HUDEP-2 (cell line): Measurements from ENCODE around the gene ATG4D.

Source experiments
- DNase-seq, 76 experiments: peaks; one replicate each; lab custom pipeline; 2025; ENCODE audit not compliant: unreplicated experiment in 76 of 76; lab: John Stamatoyannopoulos, UW

The ATG4D gene

DNA sequence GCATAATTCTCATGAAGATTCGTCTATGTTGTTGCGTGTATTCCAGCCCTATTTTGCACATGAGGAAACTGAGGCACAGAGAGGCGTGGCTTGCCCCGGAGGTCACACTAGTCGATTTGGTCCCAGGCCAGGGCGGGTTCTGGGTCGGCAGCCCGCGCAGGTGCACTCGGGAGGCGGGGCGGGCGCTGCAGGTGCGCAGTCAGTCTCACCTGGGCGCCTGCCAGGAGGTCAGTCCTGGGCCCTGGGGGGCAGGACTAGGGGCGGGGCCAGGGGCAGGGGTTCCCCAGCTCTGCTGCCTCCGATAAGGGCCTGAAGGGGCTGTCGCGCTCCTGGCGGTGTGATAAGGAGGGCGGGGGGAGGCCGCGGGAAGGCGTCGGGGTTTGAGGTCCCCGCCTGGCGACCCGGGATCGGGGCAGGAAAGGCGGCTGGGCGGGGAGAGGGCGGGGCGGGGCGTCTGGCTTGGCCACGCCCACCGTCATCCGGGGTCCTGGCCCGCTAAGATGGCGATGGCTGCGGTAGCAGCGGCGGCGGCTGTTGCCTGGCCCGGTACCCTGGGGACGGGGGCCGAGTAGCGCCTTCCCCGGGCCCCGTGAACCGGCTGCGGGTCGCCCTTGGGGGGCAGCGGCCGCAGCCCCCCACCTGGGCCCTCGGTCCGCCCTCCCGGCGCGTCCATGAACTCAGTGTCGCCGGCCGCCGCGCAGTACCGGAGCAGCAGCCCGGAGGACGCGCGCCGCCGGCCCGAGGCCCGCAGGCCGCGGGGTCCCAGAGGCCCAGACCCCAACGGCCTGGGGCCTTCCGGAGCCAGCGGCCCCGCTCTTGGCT is at the start of gene ATG4D:
TSS of gene ATG4D (plus strand) at position 485 of the 822 bp plus-strand sequence. CDS start at position 672, 187 bp downstream.
- DNase-seq, result peak in 75 of 76 experiments; percentile 82 to 100 (median 99)

GRCh38 chr19:10497371-10497770 is 46.3 kb upstream of the ATG4D start:
- no peak for DNase-seq

GRCh38 chr19:10499550-10500246 is 44.0 kb upstream of the ATG4D start:
- DNase-seq, result peak in 5 of 76 experiments; percentile 12 to 25 (median 16)

- DNase-seq, result no peak
These were observed 43.5 kb upstream of the ATG4D start for GRCh38 chr19:10500247-10500592.

DNA sequence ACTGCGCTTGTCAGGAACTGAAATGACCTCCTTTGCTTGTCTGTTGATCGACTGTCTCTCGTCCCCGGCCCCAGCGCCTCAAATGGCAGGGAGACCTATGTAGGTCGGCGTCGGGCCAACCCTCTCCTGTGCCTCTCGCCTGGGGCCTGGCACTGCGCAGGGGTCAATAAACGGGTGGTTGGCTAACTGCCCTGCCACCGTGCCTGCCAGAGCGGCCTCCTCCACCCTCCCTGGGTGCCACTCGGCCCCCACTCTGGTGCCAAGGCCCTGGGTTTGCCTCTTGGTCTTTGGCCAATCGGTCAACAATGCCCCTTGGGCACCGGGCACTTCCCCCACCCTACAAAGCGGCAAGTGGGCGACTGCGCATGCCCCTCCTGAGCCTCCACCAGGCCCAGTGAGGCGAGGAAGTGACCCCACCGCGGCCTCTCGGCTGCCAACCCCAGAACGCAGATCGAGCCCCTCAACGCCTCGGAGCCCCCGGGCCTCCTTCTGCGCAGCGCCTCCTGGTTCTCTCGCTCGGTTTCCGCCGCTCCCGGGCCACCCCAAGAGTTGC is 41.7 kb upstream of the ATG4D start:
- DNase-seq, result peak in 66 of 76 experiments; percentile 24 to 94 (median 65)

DNA sequence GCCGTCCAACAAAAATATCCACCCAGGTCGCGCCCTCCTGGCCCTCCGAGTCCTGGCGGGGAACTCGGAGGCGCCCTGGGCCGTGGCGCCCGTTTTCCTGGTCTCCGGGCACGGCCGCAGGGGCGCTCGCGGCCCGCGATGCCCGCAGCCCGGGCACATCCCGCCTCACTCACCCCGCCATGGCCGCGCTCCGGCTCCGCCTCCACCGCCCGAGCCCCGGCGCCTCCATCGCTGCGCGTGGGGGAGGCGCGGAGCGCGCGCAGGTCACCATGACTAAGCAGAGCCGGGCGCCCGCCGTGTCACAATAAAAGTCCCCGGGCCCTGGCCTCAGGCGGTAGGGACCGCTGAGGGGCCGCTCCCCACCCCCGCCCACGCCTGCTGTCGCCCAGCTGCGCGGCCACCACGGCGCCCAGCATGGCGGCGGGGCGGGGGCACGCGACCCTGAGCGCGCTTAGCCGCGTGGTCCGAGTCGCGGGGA is 41.1 kb upstream of the ATG4D start:
- DNase-seq, result peak in 74 of 76 experiments; percentile 73 to 99 (median 96)

- peak in 62 of 76 experiments; percentile 27 to 97 (median 58) for DNase-seq
These were observed 40.5 kb upstream of the ATG4D start, which contains the start of gene KEAP1 for GRCh38 chr19:10503002-10503789. Gene KEAP1, minus strand, starts transcription at chr19:10503356. Its CDS starts 3,323 bp downstream, at chr19:10500033.

- peak in 70 of 76 experiments; percentile 33 to 90 (median 72) for DNase-seq
These were observed 38.0 kb upstream of the ATG4D start for GRCh38 chr19:10505583-10506229.

GRCh38 chr19:10508036-10508435 is 35.7 kb upstream of the ATG4D start:
- DNase-seq, result no peak

- no peak for DNase-seq
These were observed 35.0 kb upstream of the ATG4D start for GRCh38 chr19:10508707-10509106.

GRCh38 chr19:10510301-10510802 is 33.4 kb upstream of the ATG4D start:
- peak in 26 of 76 experiments; percentile 10 to 51 (median 29) for DNase-seq

DNA sequence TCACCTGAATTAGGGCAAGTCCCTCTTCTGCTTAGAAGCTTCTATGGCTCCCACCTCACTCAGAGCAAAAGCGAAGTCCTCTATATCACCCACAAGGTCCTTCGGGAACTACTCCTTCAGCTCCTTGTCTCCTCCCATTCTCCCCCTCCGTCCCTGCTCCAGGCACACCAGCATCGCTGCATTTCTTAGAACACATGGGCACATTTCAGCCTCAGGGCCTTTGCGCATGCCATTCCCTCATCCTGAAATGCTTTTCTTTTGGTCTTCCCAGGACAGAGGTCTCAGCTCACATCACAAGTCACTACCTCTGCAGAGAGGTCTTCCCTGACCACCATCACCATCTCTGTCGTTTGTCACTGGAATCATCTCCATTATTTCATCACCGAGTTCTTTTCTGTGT is 30.5 kb upstream of the ATG4D start:
- DNase-seq, result no peak

DNA sequence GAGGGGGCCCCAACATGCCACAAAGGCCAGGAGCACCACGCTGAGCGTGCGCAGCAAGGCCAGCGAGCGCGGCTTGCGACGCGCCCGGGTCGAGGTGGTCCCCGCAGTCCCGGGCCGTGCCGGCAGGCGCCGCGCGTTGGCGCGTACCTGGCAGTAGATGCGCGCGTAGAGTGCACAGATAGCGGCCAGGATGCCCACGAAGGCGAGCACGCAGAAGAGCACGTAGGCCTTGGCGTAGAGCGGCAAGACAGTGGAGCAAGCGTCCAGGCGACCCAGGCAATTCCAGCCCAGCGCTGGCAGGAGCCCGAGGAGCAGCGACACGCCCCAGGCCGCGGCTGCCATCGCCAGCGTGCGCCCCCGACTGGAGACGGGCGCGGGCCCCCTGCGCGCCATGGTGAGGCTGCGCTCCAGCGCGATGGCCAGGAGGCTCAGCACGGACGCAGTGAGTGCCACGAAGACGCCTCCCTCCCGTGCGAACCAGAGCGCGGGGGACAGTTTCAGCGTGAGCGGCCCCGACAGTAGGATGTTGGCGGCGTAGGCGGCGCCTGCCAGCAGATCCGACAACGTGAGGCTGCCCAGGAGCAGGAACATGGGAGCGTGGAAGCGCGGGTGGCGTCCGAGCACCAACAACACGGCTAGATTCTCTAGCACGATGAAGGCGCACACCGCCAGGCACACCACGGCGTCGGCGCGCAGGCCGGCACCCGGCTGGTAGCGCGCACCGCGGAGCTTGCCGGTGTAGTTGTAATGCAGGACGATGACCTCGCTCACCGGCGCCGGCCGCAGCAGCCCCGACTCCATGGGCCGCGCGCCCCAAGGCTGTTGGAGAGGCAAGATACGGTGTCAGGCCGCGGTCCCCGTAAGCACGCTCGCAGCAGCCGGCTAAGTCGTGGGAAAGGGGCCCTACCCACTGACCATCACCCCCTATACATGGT is 29.2 kb upstream of the ATG4D start:
- DNase-seq, result peak in 1 of 76 experiments; percentile 12

GRCh38 chr19:10516064-10516385 is 27.7 kb upstream of the ATG4D start:
- no peak for DNase-seq

DNA sequence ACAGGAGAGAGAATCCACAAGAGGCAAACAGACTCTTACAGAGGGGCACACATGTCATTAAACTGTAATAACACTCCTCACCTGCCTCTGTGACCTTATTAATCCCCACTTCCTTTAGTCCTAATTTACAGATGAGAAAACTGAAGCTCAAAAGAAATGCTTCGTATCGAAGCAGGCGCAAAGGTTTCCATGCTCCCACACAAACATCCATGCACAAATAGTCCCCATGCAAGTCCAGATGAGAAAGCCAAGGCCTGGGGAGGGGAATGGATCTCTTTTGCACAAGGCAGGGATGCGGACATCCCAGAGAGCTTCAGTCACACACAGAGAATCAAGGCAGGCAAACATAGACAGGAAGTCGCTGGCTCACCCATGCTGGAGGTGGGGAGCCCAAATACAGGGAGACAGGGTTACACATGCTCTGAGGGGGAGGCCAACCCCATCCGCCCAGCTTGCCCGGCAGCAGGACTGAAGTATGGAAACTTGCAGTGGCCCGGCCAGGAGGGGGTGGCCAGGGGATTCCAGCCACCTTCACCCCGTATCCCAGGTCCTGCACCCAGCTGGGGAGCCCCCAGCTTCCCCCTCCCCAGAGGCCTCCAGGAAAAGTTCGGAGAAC is 26.9 kb upstream of the ATG4D start:
- no peak for DNase-seq

- DNase-seq, result no peak
These were observed 26.3 kb upstream of the ATG4D start, which contains the start of gene S1PR5 for GRCh38 chr19:10517361-10517759. Gene S1PR5, minus strand, starts transcription at chr19:10517447. Its CDS starts 2,436 bp downstream, at chr19:10515011.

DNA sequence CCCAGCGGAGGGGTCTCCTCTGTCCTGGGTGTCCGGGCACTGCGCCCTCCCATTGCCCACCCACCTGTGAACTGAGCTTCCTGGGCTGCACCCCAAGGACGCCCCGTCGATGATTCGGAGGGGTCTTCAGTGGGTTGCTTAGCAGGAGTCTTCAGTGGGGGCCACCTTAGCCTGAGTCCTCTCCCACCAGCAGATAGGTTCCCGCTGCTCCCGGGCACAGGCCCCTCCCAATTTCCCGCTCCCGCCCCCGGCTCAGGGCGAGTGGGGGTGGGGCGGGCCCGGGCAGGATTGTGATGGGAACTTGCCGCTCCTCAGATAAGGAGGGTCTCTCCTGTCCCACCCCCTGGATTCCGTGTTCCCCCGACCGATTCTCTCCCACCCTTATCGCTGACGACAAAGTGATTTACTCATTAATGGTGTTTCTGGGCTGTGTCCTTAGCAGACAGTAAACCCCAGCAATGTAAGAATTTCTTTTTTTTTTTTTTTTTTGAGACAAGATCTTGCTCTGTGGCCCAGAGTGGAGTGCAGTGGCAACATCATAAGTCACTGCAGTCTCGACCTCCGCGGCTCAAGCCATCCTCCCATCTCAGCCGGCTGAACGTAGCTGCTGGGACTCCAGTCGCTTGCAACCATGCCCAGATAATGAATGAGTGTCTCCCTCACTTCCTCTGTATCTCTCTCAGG is 25.8 kb upstream of the ATG4D start:
- peak in 13 of 76 experiments; percentile 7 to 34 (median 24) for DNase-seq
